Hepatocyte (in vitro differentiated cells): ENCODE data around the gene TCF23.

Source experiments
- CTCF ChIP-seq: fragments of 200-600 bp; sonication (generic); IDR thresholded peaks from 2 replicates; pipeline ENCODE4 v1.5.1; 2016; ENCODE audit warnings: antibody characterized with exemption, mild to moderate bottlenecking; ENCODE audit not compliant: poor library complexity
- EZH2phosphoT487 ChIP-seq: fragments of 200-600 bp; sonication (generic); IDR thresholded peaks from one replicate; pipeline ENCODE4 v1.6.1; 2018; ENCODE audit warnings: antibody characterized with exemption, mild to moderate bottlenecking, low read depth, moderate library complexity; ENCODE audit not compliant: unreplicated experiment, severe bottlenecking

GRCh38 chr2:27130396-27130795 lies 18.4 kb upstream of the TCF23 start:
- no peak for TF ChIP-seq CTCF
- TF ChIP-seq EZH2phosphoT487: no peak
